Spinal cord (tissue), 10 donors: Measurements from ENCODE around the gene CTNNA3. TPM values are rescaled to one million over a fixed set of nuclear protein-coding genes. Genes with fewer than 3 reads are reported as not detected.
"Not testable (repeated sequence)": the region's sequence is repeated elsewhere in the genome, so short reads cannot be mapped to it uniquely, and the experiment has no call there.

Source experiments
- DNase-seq, 6 donors: peaks; one replicate each; pipeline versions ENCODE4 v3.0.0 to v3.0.0-alpha.2; 2013 to 2015; ENCODE audit warnings: low spot score in 6 of 6, low read depth in 4 of 6
- H3K27ac ChIP-seq: one replicate; pipeline ENCODE4 v1.5.1; 2013; ENCODE audit warnings: low read depth, low read length, control low read depth
- H3K27me3 ChIP-seq: one replicate; pipeline ENCODE4 v1.6.1; 2013; ENCODE audit warnings: low read length; ENCODE audit not compliant: control insufficient read depth, insufficient read depth
- H3K36me3 ChIP-seq: one replicate; pipeline ENCODE4 v1.6.1; 2013; ENCODE audit warnings: low read length; ENCODE audit not compliant: control insufficient read depth, insufficient read depth
- H3K4me1 ChIP-seq: one replicate; pipeline ENCODE4 v1.6.1; 2013; ENCODE audit warnings: low read length; ENCODE audit not compliant: control insufficient read depth, insufficient read depth
- H3K4me3 ChIP-seq: one replicate; pipeline ENCODE4 v1.5.1; 2013; ENCODE audit warnings: low read depth, low read length, control low read depth
- H3K9me3 ChIP-seq: one replicate; pipeline ENCODE4 v1.6.1; 2013; ENCODE audit warnings: low read length; ENCODE audit not compliant: control insufficient read depth, insufficient read depth
- WGBS: methylation state at CpG from one replicate; pipeline ENCODE4 v1.1.5; 2013; ENCODE audit warnings: missing lambda C conversion rate; ENCODE audit not compliant: insufficient coverage; 5-methylcytosine and 5-hydroxymethylcytosine counted together
- polyA plus RNA-seq, 2 donors: library from polyadenylated mRNA; unstranded; fragments of 120-200 nt; gene quantifications; one replicate each; pipeline ENCODE4 v1.2.1, GENCODE V29; 2013; ENCODE audit not compliant: insufficient read length in 2 of 2
- total RNA-seq, 2 donors: library from RNA; depleted of rRNA in 1 of 2; stranded (reverse); fragments of 120-200 nt in 1 of 2; fragments of >200 nt in 1 of 2; gene quantifications; one replicate each; pipeline versions ENCODE4 v1.2.3 to v1.2.4, GENCODE V29; 2013 to 2014
- donor health status: healthy.

The CTNNA3 gene
- total and polyA plus RNA-seq, 4 donors: 15.3 to 63.5 (median 41.0) TPM

- H3K9me3 ChIP-seq: no peaks in the 10 kb centered on the region
- no peak for DNase-seq
- WGBS: 94% methylated on average over 5 of the region's 5 CpGs
These were observed 471.4 kb downstream of the CTNNA3 start for GRCh38 chr10:67224553-67224952.

DNA sequence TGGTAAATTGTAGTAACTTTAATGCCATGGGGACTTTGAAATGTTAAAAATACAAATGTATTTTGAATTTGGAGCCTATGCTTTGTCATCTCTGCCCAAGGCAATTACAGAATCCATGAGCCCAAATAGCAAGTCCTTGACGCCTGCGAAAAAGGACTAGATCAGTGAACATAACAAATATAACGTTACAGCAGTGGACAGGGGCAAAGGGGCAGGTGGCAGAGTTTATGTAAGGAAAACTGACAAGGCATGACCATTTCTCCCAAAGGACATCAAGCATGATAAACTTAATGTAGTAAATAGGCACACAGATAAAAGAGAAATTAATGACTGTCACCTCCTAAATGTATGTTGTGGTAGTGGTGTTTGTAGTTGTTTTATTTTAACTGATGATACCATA is 473.1 kb downstream of the CTNNA3 start:
- DNase-seq: no peak
- no CpG with 5 or more reads among the region's 3 CpGs for WGBS
- Histone ChIP-seq H3K27me3 (no peaks in the 10 kb centered on the region), H3K36me3 (no peaks in the 10 kb centered on the region), H3K4me3 (no peak overlapping the region), H3K27ac (no peak overlapping the region), H3K9me3 (no peaks in the 10 kb centered on the region), H3K4me1 (no peaks in the 10 kb centered on the region)

More at GRCh38 chr10:67224553-67224952, 471.4 kb downstream of the CTNNA3 start:
- H3K4me3 ChIP-seq: no peak overlapping the region
- no peak overlapping the region for H3K27ac ChIP-seq
- H3K36me3 ChIP-seq: no peaks in the 10 kb centered on the region
- no peaks in the 10 kb centered on the region for H3K4me1 ChIP-seq
- no peaks in the 10 kb centered on the region for H3K27me3 ChIP-seq

- no peaks in the 10 kb centered on the region for H3K9me3 ChIP-seq
- H3K4me3 ChIP-seq: no peak overlapping the region
- H3K27me3 ChIP-seq: no peaks in the 10 kb centered on the region
- no peaks in the 10 kb centered on the region for H3K4me1 ChIP-seq
- DNase-seq: no peak
- H3K27ac ChIP-seq: no peak overlapping the region
- no peaks in the 10 kb centered on the region for H3K36me3 ChIP-seq
- WGBS: no CpG with 5 or more reads among the region's 4 CpGs
These were observed 474.0 kb downstream of the CTNNA3 start for GRCh38 chr10:67221939-67222494.

- Histone ChIP-seq H3K36me3 (no peaks in the 10 kb centered on the region), H3K4me3 (no peak overlapping the region), H3K4me1 (no peaks in the 10 kb centered on the region), H3K27ac (no peak overlapping the region), H3K27me3 (no peaks in the 10 kb centered on the region), H3K9me3 (no peaks in the 10 kb centered on the region)
- no CpG with 5 or more reads among the region's 1 CpG for WGBS
- no peak for DNase-seq
These were observed 484.3 kb downstream of the CTNNA3 start for GRCh38 chr10:67211680-67212079.

GRCh38 chr10:67207923-67208322 is 488.1 kb downstream of the CTNNA3 start:
- not testable (repeated sequence) for H3K27ac ChIP-seq, H3K36me3 ChIP-seq, H3K27me3 ChIP-seq, H3K4me1 ChIP-seq, H3K9me3 ChIP-seq, H3K4me3 ChIP-seq, DNase-seq
- 95% methylated on average over 3 of the region's 6 CpGs for WGBS

- H3K27me3 ChIP-seq: no peaks in the 10 kb centered on the region
- no peak overlapping the region for H3K27ac ChIP-seq
- no peak overlapping the region for H3K4me3 ChIP-seq
- H3K36me3 ChIP-seq: no peaks in the 10 kb centered on the region
- no peaks in the 10 kb centered on the region for H3K4me1 ChIP-seq
- WGBS: 83% methylated on average over 1 of the region's 3 CpGs
- H3K9me3 ChIP-seq: no peaks in the 10 kb centered on the region
- DNase-seq: no peak
These were observed 495.0 kb downstream of the CTNNA3 start for GRCh38 chr10:67200913-67201564.

DNA sequence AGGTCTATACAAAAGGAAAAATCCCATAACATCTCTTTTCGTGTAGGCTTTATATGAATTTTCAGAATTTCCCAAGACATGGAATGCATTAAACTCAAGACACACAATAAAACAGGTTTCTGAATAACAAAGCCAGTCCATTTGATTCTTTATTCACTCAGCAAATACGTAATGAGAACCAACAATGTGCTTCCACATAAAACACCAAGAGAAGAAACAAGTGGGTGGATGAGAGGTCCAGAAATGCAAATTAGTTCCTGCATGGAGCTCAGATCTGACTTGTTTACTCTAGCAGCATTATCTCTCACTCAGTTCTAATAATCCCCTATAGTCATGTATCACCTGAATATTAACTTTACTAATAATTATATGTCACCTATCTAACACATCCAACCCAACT is 520.6 kb downstream of the CTNNA3 start:
- H3K9me3 ChIP-seq: no peaks in the 10 kb centered on the region
- no peak overlapping the region for H3K27ac ChIP-seq
- no peak overlapping the region for H3K4me3 ChIP-seq
- H3K4me1 ChIP-seq: no peaks in the 10 kb centered on the region
- H3K36me3 ChIP-seq: peaks cover 3% of the 10 kb centered on the region
- no peak for DNase-seq
- WGBS: no CpG with 5 or more reads among the region's 2 CpGs
- H3K27me3 ChIP-seq: no peaks in the 10 kb centered on the region

- H3K9me3 ChIP-seq: peaks cover 2% of the 10 kb centered on the region
- no peak overlapping the region for H3K27ac ChIP-seq
- no peak for DNase-seq
- no peak overlapping the region for H3K4me3 ChIP-seq
- H3K36me3 ChIP-seq: no peaks in the 10 kb centered on the region
- H3K4me1 ChIP-seq: no peaks in the 10 kb centered on the region
- H3K27me3 ChIP-seq: no peaks in the 10 kb centered on the region
These were observed 522.2 kb downstream of the CTNNA3 start for GRCh38 chr10:67173787-67174186.

DNA sequence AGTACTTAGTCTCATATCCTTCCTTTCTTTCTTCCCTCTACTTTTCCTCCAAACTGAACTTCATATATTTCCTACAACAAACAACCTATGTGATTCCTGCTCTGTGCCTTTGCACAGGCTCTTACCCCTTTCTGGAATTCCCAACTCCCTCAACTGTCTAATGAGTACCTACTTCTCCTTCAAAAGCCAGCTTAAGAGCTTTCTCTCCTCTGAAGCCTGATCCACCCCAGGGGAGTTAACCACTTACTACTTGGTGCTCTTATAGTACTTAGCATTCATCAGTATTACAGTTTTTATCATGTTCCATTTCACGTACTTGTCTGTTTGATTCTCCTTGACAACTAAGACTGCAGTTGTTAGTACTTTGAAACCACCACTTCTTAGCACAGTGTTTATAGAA is 524.0 kb downstream of the CTNNA3 start:
- no peak overlapping the region for H3K27ac ChIP-seq
- no peaks in the 10 kb centered on the region for H3K4me1 ChIP-seq
- DNase-seq: no peak
- peaks cover 4% of the 10 kb centered on the region for H3K9me3 ChIP-seq
- no CpG with 5 or more reads among the region's 1 CpG for WGBS
- no peaks in the 10 kb centered on the region for H3K27me3 ChIP-seq
- H3K4me3 ChIP-seq: no peak overlapping the region
- no peaks in the 10 kb centered on the region for H3K36me3 ChIP-seq

- no peaks in the 10 kb centered on the region for H3K4me1 ChIP-seq
- H3K27ac ChIP-seq: no peak overlapping the region
- H3K9me3 ChIP-seq: no peaks in the 10 kb centered on the region
- H3K36me3 ChIP-seq: no peaks in the 10 kb centered on the region
- H3K4me3 ChIP-seq: no peak overlapping the region
- DNase-seq: no peak
- H3K27me3 ChIP-seq: no peaks in the 10 kb centered on the region
These were observed 539.8 kb downstream of the CTNNA3 start for GRCh38 chr10:67156239-67156638.
